ENCODE measurements around the gene SERTAD3.
"Not testable (repeated sequence)": the region's sequence is repeated elsewhere in the genome, so short reads cannot be mapped to it uniquely, and the experiment has no call there.

DNA sequence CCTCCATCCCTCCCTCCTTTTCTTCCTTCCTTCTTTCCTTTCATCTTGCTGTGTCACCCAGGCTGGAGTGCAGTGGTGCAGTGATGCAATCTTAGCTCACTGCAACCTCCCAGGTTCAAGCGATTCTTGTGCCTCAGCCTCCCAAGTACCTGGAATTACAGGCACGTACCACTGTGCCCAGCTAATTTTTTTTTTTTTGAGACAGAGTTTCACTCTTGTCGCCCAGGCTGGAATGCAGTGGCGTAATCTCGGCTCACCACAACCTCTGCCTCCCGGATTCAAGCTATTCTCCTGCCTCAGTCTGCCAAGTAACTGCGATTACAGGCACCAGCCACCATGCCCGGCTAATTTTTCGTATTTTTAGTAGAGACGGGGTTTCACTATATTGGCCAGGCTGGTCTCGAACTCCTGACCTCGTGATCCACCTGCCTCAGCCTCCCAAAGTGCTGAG lies 19.5 kb upstream of the SERTAD3 start:
- TF ChIP-seq, protein P1, sequence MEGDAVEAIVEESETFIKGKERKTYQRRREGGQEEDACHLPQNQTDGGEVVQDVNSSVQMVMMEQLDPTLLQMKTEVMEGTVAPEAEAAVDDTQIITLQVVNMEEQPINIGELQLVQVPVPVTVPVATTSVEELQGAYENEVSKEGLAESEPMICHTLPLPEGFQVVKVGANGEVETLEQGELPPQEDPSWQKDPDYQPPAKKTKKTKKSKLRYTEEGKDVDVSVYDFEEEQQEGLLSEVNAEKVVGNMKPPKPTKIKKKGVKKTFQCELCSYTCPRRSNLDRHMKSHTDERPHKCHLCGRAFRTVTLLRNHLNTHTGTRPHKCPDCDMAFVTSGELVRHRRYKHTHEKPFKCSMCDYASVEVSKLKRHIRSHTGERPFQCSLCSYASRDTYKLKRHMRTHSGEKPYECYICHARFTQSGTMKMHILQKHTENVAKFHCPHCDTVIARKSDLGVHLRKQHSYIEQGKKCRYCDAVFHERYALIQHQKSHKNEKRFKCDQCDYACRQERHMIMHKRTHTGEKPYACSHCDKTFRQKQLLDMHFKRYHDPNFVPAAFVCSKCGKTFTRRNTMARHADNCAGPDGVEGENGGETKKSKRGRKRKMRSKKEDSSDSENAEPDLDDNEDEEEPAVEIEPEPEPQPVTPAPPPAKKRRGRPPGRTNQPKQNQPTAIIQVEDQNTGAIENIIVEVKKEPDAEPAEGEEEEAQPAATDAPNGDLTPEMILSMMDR (conservative IDR thresholded peaks at IDR 0.05; ENCODE audit: low read depth, low read length), result not testable (repeated sequence)
- not testable (repeated sequence) for TF ChIP-seq EZH2 (IDR thresholded peaks at IDR 0.05; ENCODE audit: borderline replicate concordance, low read depth, low read length, poor library complexity, severe bottlenecking)

Data from A673 (cell line).